H1 (cell line): ENCODE results near the gene MGLL. TPM values are rescaled to one million over a fixed set of nuclear protein-coding genes. Genes with fewer than 3 reads are reported as not detected.

Source experiments
- BACH1 ChIP-seq: IDR thresholded peaks from 2 replicates; pipeline ENCODE4 v1.6.1; 2012; ENCODE audit warnings: low read length, improper control_type of control experiment
- CTBP2 ChIP-seq: IDR thresholded peaks from 2 replicates; pipeline ENCODE4 v1.7.0; 2011; ENCODE audit warnings: borderline replicate concordance, mild to moderate bottlenecking, moderate library complexity, mixed read lengths, low read length; ENCODE audit not compliant: insufficient read depth, insufficient read length
- EP300 ChIP-seq, 2 experiments: IDR thresholded peaks; 1 replicate in 1 of 2; 2 replicates in 1 of 2; pipeline ENCODE4 v1.6.1; 2011 to 2012; ENCODE audit warnings: low read depth in 2 of 2, low read length in 2 of 2, mild to moderate bottlenecking in 2 of 2, borderline replicate concordance in 1 of 2, inconsistent platforms in 1 of 2, moderate library complexity in 1 of 2
- KDM1A ChIP-seq: fragments of 200-600, 300-600 bp; sonication (generic); IDR thresholded peaks from 2 replicates; pipeline ENCODE4 v1.7.1; 2016; ENCODE audit warnings: mild to moderate bottlenecking, low read length, borderline replicate concordance
- KDM4A ChIP-seq: IDR thresholded peaks from one replicate; pipeline ENCODE4 v1.7.1; 2012; ENCODE audit warnings: low read depth, mild to moderate bottlenecking, moderate library complexity, low read length, inconsistent platforms; ENCODE audit not compliant: severe bottlenecking
- MAX ChIP-seq: IDR thresholded peaks from 2 replicates; pipeline ENCODE4 v1.6.1; 2012; ENCODE audit warnings: inconsistent platforms
- NANOG ChIP-seq: IDR thresholded peaks from 2 replicates; pipeline ENCODE4 v1.6.1; 2011; ENCODE audit warnings: low read length, low read depth, mild to moderate bottlenecking, inconsistent platforms; ENCODE audit not compliant: insufficient read depth, poor library complexity, severe bottlenecking
- POLR2AphosphoS5 ChIP-seq: IDR thresholded peaks from 2 replicates; pipeline ENCODE4 v1.6.1; 2011; ENCODE audit warnings: low read depth, low read length
- SP2 ChIP-seq: IDR thresholded peaks from 2 replicates; pipeline ENCODE4 v1.6.1; 2012; ENCODE audit warnings: mild to moderate bottlenecking, low read length, inconsistent platforms
- SP4 ChIP-seq: IDR thresholded peaks from 2 replicates; pipeline ENCODE4 v1.6.1; 2012; ENCODE audit warnings: low read length, inconsistent platforms
- ZNF274 ChIP-seq: IDR thresholded peaks from 2 replicates; pipeline ENCODE4 v1.7.0; 2012; ENCODE audit warnings: low read length, borderline replicate concordance; ENCODE audit errors: extremely low read depth
- polyA plus RNA-seq, 7 experiments: library from polyadenylated mRNA; depleted of rRNA in 3 of 7; stranded (reverse) in 5 of 7; unstranded in 2 of 7; fragments of >200 nt in 5 of 7; fragments of 200-250 nt in 2 of 7; gene quantifications; 1 replicate in 5 of 7; 2 replicates in 1 of 7; 4 replicates in 1 of 7; pipeline versions ENCODE4 v1.2.1 to v1.2.3, GENCODE V29; 2011 to 2013; ENCODE audit warnings: missing spikeins in 2 of 7, mixed read lengths in 2 of 7
- total RNA-seq: library from RNA; stranded (reverse); fragmentation: NEBNext Ultra II Directional; extraction: Animal tissue kit (Norgen Biotek cat#: 25700); gene quantifications from 2 replicates; pipeline ENCODE4 v1.2.1, GENCODE V29; 2021

The MGLL gene
- total and polyA plus RNA-seq, 2 of the 8 experiments (the other 6 are each of a cell fraction or from before 2014, with no cell fraction given): 0.05 to 0.34 TPM

GRCh38 chr3:127711896-127712295 is 110.4 kb downstream of the MGLL start (continued):
- TF ChIP-seq BACH1: no peak
- TF ChIP-seq MAX: no peak
- TF ChIP-seq EP300 (IDR thresholded peaks at IDR 0.05; ENCODE audit: borderline replicate concordance in 1 of 2, low read depth in 2 of 2, low read length in 2 of 2): no peak
- no peak for TF ChIP-seq CTBP2
- TF ChIP-seq KDM4A: no peak
- no peak for TF ChIP-seq SP2
- TF ChIP-seq SP4: no peak
- TF ChIP-seq POLR2AphosphoS5: no peak
- TF ChIP-seq NANOG: no peak
- TF ChIP-seq KDM1A: no peak
- TF ChIP-seq ZNF274: no peak
